AG10803 (cell line): ENCODE data around the gene PSMB4.

ENCODE experiments used
- DNase-seq: peaks from one replicate; pipeline ENCODE4 v3.0.0; 2010; ENCODE audit warnings: low read depth
- H3K4me3 ChIP-seq: 2 replicates; pipeline ENCODE4 v1.5.1; 2011; ENCODE audit warnings: mild to moderate bottlenecking, low read length, control low read depth
- TF ChIP-seq, protein P1 (sequence below): conservative IDR thresholded peaks from 2 replicates; pipeline ENCODE4 v1.5.1; 2011; ENCODE audit warnings: mild to moderate bottlenecking, low read length, control low read depth, inconsistent platforms

PSMB4 gene

DNA sequence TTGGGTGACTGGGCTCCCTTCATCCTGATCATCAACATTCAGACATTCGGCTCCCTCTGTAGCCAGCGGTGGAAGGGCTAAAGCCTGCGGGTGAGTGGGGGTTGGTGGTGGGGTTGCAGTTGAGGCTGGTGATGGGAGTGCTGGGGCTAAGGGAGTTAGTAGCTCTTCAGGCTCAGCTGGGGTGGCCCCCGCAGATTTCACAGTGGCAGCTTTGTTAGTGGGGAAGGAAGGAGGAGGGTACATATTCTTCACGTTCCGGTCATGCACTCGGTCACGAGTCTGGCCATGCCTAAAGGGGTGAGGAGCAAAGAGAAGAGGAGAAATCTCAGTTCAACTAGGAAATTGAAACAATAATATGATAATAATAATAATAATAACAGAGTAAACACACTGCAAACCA is 6.8 kb downstream of the PSMB4 start:
- no peak for DNase-seq
- TF ChIP-seq, protein P1, sequence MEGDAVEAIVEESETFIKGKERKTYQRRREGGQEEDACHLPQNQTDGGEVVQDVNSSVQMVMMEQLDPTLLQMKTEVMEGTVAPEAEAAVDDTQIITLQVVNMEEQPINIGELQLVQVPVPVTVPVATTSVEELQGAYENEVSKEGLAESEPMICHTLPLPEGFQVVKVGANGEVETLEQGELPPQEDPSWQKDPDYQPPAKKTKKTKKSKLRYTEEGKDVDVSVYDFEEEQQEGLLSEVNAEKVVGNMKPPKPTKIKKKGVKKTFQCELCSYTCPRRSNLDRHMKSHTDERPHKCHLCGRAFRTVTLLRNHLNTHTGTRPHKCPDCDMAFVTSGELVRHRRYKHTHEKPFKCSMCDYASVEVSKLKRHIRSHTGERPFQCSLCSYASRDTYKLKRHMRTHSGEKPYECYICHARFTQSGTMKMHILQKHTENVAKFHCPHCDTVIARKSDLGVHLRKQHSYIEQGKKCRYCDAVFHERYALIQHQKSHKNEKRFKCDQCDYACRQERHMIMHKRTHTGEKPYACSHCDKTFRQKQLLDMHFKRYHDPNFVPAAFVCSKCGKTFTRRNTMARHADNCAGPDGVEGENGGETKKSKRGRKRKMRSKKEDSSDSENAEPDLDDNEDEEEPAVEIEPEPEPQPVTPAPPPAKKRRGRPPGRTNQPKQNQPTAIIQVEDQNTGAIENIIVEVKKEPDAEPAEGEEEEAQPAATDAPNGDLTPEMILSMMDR: no peak
- H3K4me3 ChIP-seq: no peak overlapping the region

DNA sequence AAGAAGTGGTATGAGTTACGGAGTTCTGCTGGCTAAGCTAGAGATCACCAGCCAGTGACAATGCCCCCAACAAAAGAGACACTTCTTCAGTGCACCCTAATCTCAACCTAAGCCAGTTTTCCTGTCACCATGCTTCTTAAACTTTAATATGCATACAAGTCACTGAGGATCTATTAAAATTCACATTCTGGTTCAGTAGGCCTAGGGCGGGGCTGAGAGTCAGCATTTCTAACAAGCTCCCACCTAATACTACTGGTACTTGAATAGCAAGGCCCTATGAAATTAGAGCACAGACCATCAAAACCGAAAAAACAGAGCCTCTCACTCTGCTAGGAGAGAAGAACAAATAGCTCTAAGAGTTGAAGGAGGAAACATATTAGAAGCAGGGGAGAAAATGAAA is 7.9 kb downstream of the PSMB4 start:
- TF ChIP-seq, protein P1: no peak
- H3K4me3 ChIP-seq: no peak overlapping the region
- no peak for DNase-seq

DNA sequence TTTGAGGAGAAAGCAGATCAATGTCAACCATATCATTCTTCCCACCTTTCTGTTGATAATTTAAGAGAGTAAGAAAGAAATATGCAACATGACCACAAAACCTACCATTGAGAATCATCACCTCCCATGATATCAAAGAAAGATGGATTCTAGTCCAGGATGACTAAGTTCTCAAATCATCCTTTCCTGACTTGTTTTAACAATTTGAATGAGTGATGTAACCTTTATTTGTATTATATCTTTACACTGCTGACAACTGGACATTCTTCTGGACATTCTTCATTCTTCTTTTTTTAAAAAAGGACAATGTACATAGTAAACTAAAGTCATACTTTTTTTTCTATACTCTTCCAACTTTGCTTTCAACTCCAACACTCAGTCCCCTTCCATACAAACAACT is 9.5 kb downstream of the PSMB4 start:
- H3K4me3 ChIP-seq: no peak overlapping the region
- TF ChIP-seq, protein P1: no peak
- peak; percentile 8 for DNase-seq

DNA sequence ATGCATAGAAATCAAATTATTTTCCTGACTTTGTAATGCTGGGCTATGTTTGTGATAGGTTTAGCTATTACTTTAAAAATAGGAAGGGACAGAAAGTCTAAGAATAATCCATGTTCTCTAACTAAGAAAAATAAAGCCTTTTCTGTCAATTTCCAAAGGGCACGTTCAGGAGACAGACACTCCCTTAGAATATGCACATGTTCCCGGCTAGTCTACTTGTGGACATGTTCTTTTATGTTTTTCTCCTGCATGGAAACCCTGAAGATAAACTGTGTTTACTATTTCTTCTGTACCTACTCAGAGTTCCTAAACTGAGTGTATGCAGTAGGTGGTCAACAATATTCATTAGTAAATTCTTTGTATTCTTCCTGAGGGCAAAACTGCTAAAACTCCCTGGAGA is 12.5 kb downstream of the PSMB4 start:
- no peak overlapping the region for H3K4me3 ChIP-seq
- DNase-seq: no peak
- TF ChIP-seq, protein P1: no peak

DNA sequence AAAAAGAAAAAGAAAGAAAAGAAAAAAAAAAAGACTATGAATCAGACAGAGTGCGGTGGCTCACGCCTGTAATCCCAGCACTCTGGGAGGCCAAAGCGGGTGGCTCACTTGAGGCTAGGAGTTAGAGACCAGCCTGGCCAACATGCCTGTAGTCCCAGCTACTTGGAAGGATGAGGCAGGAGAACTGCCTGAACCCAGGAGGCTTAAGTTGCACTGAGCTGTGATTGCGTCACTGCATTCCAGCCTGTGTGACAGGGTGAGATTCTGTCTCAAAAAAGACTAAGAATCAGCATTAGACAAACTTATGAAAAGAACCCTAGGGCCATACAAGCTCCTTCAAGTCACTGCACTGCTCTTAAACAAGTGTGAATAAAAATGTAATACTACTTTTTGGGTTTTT is 16.9 kb downstream of the PSMB4 start:
- DNase-seq: peak; percentile 63
- no peak overlapping the region for H3K4me3 ChIP-seq
- TF ChIP-seq, protein P1: no peak

DNA sequence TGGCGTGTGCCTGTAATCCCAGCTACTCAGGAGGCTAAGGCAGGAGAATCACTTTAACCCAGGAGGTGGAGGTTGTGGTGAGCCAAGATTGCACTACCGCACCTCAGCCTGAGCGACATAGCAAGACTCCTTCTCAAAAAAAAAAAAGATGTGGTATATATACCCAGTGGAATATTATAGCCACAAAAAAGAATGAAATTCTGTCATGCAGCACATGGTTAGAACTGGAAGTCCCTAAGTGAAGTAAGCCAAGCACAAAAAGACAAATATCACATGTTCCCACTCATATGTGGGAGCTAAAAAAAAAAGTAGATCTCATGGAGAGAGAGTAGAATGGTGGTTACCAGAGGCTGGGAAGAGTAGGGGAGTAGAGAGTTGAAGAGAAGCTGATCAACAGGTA is 18.7 kb downstream of the PSMB4 start:
- H3K4me3 ChIP-seq: no peak overlapping the region
- no peak for DNase-seq

DNA sequence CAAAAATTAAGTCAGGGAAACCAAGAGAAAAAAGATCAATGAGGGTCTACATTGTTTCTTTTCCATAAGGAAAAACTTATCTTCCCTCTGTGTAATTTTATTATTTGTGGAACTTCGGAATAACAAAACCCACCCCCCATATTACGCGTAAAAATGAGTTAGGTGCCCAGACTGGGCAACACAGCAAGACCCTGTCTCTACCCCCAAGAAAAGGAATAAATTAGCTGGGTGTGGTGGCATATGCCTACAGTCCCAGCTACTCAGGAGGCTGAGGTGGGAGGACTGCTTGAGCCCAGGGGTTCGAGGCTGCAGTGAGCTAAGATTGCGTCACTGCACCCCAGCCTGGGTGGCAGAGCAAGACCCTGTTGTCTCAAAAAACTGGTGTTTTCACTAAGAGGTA is 20.4 kb downstream of the PSMB4 start:
- TF ChIP-seq, protein P1: no peak
- no peak overlapping the region for H3K4me3 ChIP-seq
- no peak for DNase-seq

More for the DNA sequence above, 18.7 kb downstream of the PSMB4 start:
- TF ChIP-seq, protein P1: no peak
